ENCODE measurements around the gene UBL3.
A peak's percentile ranks its signal among the peaks of the same experiment; 100 is the strongest.

UBL3 gene

DNA sequence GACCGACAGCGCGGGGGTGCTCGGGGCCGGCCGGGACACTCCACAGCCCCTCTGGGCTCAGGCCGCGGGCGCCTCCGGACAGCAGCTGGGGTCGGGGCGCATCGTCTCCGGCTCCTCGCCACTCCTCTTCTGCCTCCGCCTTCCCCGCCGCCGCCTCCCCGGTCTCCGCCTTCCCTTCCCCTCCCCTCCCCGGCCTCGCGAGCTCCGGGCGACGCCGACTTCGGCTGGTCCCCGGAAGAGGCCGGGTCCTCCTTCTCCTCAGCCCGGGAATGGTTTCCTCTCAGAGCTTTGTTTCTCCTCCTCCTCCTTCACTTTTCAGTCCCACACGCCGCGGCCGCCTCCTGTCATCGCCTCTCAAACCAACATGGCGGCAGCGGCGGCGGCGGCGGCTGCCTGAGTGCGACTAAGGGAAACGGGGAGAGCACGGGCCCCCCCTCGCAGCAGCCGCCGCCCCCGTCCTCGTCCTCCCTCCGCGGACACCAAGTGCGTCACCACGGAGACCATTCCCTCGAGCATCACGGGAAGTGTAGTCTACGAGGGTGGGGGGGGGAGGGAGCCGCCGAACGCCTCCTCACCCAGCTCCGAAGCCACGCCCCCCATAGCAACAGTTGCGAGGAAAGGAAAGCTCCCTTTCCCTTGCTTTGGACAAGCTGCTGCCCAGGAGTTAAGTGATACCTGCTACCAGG is at the start of gene UBL3:
UBL3 (minus strand) TSS at position 405 of the 686 bp plus-strand sequence. CDS start 1,079 bp downstream, outside the sequence.
- peak; percentile 90 for DNase-seq (ENCODE audit: low read depth)

DNA sequence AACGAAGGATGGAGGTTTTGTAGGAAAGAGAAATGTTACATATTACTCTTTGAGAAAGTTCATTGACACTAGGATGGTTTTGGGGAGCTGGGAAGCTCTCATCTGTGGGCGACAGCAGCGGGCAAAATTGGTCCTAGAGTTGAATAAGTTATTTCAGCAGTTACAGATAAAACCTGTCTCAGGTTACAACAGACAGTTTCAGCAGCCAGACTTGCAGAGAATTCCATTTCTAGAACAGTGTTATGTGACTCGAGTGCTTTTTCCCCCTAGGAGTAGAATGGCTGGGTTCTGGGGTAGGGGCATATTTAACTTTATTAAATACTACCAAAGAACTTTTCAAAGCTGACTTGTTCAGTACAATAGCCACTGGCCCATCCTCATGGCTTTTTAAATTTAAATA is 46.7 kb upstream of the UBL3 start:
- DNase-seq (ENCODE audit: low read depth) = no peak

DNA sequence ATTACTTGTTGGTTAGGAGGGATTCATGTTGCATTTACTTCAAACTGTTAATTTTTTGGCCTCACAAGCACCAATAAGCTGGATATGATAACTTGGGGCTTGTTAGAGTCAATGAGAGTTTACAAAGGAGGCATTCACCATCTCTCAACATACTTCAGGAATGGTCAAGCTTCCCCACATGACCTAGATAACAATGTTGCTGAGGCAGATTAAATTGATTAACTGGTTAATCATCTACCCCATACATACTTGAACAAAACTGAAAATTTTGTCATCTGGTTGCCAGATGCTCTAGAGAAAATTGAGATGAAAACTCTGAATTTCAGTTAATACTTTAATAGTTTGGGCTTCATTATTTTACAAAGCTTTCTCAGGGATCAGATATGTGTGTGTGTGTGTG is 43.0 kb upstream of the UBL3 start:
- no peak for DNase-seq (ENCODE audit: low read depth)

DNA sequence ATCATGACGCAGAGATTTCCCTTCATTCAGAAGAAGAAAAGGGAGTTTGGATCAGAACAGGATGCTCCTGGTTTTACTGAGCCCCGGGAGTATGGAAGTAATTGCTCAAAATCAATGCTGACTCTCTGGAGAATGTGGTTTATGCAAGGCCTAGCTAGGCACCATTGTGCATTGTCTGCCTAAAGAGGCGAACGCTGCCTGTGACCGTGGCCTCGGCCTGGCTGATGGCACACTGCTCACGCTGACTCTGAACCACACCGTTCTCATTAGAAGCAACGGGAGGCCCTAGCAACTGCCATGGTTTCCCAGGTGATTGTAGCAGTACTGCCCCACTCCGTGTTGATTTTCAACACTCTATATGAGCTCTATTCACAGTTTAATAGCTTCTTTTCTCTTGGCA is 41.7 kb upstream of the UBL3 start:
- DNase-seq (ENCODE audit: low read depth) = no peak

- DNase-seq (ENCODE audit: low read depth) = no peak
Measured at GRCh38 chr13:29889111-29889510, 38.7 kb upstream of the UBL3 start.

DNA sequence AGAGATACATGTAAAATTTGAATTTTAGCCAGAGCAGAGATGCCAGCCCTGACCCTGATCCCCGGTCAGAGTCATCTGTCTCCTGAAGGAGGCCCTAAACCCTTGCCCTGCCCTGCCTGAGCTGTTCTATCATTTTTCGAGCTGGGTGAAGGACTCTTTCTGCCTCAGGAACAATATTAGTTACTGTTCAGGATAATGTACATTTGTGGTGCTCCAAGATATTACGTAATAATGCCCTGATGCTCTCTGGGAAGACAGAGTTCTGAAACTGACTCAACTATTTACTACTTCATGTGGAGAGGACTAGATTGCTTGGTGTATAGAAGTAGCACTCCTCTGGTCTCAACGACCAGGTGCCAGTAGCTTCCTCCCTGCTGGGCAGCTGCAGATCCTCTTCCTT is 37.9 kb upstream of the UBL3 start:
- no peak for DNase-seq (ENCODE audit: low read depth)

DNA sequence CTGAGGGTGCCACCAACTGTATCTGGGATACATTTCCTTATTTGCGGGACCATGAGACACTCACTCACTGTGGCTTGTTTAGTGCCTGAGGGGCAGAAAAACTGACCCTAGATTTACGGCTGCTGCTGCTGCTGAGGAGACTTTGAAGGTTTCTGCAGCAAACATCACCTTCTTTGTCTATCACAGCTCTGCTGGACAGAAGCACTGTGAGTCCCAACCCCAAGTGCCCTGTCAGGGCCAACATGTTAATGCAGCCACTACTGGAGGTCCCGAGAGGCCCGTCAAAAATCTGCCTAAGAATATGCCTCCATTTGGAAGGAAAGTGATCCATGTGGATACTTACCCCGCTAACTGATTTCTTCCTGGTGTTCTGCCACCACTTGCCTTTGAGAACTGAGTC is 37.3 kb upstream of the UBL3 start:
- no peak for DNase-seq (ENCODE audit: low read depth)

- no peak for DNase-seq (ENCODE audit: low read depth)
Measured at GRCh38 chr13:29887030-29887557, 36.7 kb upstream of the UBL3 start.

- DNase-seq (ENCODE audit: low read depth) = no peak
Measured at GRCh38 chr13:29886446-29886845, 36.0 kb upstream of the UBL3 start.

DNA sequence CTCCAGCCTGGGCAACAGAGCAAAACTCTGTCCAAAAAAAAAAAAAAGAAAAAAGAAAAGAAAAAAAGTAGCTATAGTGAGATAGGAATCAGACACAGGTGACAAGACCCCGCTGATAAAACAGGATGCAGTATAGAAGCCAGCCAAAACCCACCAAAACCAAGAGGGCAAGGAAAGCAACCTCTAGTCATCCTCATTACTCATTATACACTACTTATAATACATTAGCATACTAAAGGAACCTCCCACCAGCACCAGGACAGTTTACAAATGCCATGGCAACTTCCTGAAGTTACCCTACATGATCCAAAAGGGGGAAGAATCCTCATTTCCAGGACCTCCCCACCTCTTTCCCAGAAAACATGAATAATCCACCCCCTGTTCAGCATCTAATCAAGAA is 35.6 kb upstream of the UBL3 start:
- no peak for DNase-seq (ENCODE audit: low read depth)

GRCh38 chr13:29884671-29885430 is 34.4 kb upstream of the UBL3 start:
- no peak for DNase-seq (ENCODE audit: low read depth)

DNA sequence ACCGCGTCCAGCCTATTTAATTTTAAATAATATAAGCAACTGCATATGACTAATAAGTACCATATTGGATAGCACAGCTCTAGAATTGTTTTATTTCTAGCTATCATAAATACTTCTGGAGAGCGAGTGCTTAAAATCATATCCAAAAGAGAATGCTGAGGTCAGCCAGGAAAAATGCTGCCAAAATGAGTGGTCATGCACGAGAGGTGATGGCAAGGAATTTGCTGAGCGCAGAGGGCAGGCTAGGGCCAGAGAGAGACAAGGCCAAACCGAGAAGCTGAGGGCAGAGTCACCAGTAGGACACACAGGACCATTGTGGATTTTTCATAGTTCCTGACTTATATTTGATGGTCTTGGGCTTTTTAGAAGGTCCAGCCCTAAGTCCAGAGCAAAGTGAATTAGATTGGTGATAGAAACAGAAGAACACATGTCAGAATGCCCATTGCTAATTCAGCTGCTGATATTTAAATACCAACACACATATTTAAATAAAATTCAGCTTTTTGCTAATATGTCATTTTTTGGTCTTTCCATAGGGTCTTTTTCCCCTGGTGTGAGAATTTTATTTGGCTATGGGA is 33.6 kb upstream of the UBL3 start:
- no peak for DNase-seq (ENCODE audit: low read depth)

GRCh38 chr13:29882076-29882475 is 31.7 kb upstream of the UBL3 start:
- DNase-seq (ENCODE audit: low read depth) = no peak

- no peak for DNase-seq (ENCODE audit: low read depth)
Measured at GRCh38 chr13:29878101-29878500, 27.7 kb upstream of the UBL3 start.

DNA sequence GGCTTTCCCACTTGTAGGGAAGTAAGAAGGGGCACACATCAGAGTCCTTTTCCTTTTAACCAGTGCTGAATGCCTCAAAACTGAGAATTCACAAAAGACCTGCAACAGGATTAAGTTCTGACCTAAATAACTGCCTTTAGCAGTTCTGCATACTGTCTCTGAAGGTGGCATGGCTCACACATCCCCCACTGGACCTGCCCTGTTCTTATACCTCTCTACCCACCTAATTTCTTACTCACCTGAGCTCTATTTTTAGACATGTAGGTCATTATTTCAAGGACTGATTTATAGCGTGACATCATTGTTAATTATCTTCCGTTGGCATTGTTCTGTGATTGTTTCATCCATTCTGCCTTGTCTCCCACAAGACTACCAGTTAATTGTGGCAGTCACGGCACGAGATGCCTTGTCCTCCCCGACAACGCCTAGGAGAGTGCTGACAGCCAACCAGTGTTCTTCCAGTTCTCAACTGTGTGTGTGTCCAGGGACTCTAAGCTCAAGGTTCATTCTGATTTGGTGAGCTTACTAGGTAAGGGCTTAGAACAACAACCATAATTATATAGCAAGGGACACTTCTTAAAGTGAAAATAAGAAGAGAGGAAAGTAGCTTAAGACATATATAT is 27.1 kb upstream of the UBL3 start:
- no peak for DNase-seq (ENCODE audit: low read depth)

GRCh38 chr13:29875646-29876045 is 25.2 kb upstream of the UBL3 start:
- no peak for DNase-seq (ENCODE audit: low read depth)

DNA sequence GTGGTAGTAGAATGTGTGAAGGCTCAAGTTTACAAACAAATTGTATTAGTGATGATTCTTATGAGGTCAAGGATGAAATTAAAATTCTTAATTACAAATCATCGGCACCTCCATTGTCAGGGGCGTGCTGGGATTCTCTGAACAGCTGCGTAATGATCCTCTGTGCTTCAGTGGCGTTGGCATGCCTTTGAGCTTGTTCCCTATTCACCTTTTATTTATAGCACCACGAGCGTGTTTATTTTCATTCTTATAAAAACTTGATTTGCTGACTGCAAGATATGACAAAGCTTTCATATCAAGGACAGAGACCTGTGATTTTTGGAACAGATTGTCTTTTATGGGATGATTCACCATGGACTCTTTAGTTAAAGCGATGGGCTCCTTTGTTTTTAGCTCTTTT is 18.2 kb upstream of the UBL3 start:
- DNase-seq (ENCODE audit: low read depth) = no peak

GRCh38 chr13:29865934-29866333 is 15.5 kb upstream of the UBL3 start:
- DNase-seq (ENCODE audit: low read depth) = no peak

- DNase-seq (ENCODE audit: low read depth) = no peak
Measured at GRCh38 chr13:29861694-29862110, 11.3 kb upstream of the UBL3 start.

DNA sequence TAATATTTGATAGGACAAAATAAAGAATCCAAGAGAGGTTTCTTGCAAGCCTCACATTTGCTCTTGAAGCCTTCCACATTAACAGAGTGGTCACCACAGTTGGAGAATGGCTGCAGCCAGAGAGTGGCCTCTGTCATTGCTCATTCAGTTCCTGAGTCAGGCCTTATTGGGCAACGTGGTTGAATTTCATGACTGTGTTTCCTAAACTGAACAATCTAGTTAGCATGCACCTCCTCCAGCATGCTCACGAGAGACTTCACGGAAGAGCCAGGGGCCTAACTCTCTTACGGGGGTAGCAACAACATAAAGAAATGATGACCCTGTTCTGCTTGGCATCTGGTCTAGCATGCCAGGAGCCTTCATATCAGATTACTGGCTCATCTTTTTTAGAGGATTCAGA is 9.6 kb upstream of the UBL3 start:
- DNase-seq (ENCODE audit: low read depth) = no peak

- no peak for DNase-seq (ENCODE audit: low read depth)
Measured at GRCh38 chr13:29858667-29859066, 8.2 kb upstream of the UBL3 start.

GRCh38 chr13:29858231-29858630 is 7.8 kb upstream of the UBL3 start:
- DNase-seq (ENCODE audit: low read depth) = no peak

- DNase-seq (ENCODE audit: low read depth) = no peak
Measured at GRCh38 chr13:29857085-29857484, 6.7 kb upstream of the UBL3 start.
